GM21737 (cell line): ENCODE measurements around the gene LRMDA.

Source experiments
- ATAC-seq: cut with Tn5 transposase; IDR thresholded peaks from one replicate; pipeline ENCODE4 v1.9.1; 2021; ENCODE audit warnings: mild to moderate bottlenecking, moderate library complexity; ENCODE audit not compliant: unreplicated experiment

Gene LRMDA

DNA sequence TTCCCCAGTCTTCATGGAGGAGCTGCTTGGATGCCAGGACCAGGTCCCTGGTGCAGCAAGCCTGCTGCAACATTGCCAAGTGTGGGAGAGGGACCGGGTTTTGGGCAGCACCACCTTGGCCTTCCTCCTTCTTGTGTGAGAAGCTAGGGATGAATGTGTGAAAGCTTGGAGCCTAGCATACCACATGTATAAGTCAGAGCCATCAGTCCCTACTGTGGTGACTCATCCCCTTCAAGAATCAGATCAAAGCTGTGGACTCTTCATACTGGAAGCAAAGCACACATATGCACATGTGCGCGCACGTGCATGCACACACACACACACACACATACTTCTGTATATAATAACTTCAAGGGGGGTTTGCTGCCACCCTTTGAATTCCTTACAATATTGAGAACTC, 527.8 kb downstream of the LRMDA start:
- ATAC-seq = no peak

DNA sequence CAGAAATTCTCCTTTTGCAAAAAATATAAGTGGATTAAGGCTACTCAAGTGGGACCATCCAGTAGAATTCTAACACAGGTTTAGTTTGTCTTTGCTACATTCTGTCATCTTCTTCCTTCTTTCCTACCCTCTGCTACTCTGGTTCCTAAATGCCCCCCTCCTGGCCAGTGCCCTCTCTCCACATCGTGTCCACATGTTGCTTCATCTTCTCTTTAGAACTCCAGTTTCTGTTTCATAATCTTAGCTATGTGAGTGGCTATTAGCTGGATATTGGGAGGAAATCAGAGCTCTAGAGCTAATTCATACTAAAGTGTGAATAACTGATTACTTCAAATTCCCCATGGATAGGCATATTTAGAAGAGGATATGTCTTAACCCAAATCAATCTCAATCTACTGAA, 528.5 kb downstream of the LRMDA start:
- no peak for ATAC-seq

DNA sequence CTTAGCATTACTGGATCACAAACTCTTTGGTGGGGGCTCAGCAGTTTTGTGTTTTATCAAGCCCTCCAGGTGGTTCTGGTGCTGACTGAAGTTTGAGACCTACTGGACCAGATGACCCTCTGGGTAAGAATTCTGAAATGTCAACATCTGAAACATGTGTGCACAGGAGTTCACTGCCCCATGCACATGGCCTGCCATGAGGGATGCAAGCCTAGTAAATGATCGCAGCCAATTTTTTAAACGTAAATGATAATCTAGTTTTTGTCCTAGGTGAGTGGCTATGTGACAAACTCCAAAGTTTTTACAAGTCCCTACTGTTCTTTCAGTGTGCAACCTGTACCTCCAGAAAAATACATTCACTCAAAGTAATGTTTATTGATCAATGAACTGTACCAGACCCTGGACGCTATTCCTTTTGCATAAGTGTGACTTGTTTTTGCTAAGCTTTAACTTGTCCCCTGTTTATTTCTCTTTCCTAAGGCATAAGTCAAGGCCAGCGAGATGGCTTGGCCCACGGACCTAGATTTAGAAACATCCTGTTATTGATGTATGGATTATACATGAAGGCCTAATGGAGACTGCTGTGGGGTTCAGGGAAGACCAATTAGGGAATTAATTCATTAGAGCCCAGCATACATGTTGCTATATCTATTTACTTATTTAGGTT, 531.1 kb downstream of the LRMDA start:
- no peak for ATAC-seq

DNA sequence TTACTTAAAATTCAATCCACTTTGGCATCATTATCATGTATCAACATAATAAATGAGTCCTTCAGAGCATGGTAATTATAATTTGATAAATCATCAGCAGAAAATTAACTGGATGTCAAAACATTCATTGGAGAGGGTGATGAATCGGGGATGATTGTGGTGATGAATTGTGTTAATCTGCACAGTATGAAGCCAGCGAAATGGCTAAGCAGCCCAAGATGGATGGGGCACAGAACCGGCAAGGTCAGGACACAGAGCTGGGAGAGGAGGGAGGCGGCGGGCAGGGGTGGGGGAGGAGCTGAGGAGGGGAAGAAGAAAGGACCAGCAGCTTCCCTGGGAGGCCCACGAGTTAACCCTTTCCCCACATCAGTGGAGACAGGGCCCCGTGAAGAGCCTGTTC, 536.1 kb downstream of the LRMDA start:
- no peak for ATAC-seq

DNA sequence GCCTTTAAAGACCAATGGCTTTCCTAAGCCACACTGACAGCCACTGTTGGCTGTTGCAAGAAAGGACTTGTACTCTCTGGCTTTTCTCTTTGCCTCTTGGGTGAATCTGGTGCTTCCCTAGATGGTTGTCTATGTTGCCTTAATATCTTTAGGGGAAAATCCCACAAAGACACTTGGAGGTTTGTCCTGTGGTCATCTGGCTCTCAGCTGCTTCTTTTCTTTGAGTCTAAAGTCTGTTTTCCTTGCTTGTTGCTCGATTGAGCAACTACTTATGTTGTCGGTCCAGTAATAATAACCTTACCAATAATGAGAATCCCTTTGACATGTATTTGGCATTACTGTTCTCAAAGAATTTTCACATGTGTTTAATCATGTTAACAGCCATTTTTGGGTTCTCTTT, 537.6 kb downstream of the LRMDA start:
- ATAC-seq = no peak

DNA sequence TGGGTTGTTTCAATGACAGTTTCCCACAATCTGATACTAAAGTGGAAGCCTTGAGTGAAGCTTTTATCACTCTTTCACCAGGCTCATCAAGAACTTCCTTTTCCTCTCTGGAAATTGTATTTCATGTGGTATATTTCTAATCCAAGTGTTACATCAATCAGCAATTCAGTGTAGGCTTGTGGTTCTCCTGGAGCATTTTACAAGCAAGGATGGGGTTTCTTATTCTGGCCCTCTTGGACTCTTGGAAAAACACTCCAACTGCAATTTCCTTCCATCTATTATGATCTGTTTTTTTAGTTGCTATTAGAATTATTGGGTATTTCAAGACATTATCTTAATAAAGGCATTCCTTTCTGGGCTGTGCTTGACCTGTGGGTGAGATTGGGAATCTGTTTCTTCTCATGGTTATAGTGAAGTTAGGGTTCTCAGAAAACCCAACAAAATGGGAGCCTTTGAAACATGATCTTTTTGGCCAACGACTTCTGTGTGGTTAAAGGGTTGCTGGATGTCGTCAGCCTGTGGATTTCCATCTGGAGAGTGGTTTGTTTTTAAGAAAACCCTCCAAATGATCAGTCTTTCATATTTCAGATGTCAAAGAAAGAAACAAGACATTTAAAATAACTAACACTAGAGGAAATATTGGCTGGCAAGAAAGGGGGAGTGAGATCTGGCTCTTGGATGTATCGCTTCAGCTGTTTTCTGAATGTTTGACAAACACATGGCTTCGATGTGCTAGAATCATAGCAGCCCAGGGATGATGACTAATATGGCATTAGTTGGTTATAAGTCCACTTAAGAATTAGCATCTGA, 540.2 kb downstream of the LRMDA start:
- no peak for ATAC-seq

DNA sequence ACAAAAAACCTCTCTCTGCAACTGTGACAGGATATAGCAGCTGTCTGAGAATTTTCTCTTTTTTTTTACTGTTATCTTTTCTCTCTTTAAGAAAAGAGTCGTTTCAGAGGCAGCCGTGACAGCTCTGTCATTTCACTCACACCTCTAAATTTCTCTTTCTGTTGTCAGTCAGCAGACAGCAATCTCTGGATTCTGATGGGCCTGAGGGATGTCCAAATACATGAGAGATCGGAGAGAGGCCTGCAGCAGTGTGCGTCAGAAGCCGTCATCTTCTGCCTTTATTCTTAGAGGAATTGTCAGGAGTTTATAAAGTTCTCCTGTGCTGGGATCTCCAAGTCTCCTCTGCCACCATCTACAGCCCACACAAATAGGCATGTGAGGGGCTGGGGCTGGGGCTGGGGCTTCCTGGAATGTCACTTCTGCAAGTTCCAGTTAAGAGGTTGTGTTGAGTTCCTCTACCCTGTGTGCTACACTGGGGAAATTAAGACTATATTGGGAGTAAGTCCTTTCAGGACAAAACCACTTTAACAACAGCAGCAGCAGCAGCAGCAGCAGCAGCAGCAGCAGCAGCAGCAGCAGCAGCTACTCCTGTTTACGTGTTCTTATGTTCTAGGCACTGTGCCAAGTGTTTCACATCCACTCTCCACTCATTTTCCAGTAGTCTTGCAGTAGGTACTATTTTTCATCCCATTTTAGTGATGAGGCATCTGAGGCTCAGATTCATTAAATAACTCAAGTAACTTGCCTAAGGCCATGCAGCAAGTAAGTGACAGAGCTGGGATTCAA, 541.3 kb downstream of the LRMDA start:
- no peak for ATAC-seq

DNA sequence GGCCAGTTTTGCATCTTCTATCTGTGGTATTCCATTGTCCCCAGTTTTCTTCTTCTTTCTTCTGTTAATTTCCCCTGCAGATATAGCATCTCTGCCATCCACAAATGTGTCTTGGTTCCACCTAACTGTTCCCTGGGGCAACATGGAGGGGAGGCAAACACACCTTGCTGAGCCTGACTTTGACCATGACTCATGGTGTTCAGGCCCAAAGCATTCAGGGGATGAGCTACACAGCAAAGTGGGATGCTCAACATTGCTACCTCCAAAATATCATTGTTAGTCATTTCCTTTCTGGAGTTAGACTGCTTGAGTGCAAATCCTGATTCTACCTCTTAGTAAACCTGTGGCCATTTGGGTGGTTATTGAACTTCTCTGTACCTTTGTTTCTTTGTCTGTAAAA, 542.7 kb downstream of the LRMDA start:
- no peak for ATAC-seq

DNA sequence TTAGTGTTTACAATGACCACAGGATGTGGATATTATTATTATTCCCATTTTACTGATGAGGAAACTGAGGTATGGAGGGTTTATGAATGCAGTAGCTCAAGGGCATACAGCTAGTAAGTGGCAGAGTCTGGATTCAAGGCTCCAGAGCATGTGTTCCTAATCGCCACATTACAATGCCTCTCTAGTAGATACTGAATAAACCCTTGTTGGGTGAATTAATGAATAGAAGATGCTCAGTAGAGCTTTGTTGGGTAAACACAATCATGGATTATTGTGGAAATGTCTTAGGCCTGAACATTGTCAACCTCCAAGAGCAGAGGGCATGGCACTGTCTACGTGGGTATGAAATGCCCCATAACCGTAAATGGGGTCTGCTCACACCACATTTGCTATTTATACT, 545.3 kb downstream of the LRMDA start:
- ATAC-seq = no peak

DNA sequence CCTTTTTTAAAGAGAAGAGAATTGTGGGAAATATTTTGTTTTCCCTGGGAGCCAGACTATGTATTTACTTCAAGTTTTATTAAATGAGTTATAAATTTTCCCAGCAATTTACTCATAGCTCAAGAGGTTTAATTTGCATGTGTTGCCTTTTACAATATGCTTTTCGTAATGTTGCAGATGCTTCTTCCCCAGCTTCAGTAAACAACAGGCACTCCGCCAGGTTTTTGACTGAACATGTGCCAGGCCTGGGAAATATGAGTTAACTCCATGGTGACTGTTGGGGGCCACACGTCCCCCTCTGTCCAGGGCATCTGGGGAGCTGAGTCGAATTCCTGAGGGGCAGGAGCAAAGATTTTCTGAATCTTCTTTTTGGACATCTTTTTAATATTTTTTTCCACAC, 545.7 kb downstream of the LRMDA start:
- no peak for ATAC-seq

DNA sequence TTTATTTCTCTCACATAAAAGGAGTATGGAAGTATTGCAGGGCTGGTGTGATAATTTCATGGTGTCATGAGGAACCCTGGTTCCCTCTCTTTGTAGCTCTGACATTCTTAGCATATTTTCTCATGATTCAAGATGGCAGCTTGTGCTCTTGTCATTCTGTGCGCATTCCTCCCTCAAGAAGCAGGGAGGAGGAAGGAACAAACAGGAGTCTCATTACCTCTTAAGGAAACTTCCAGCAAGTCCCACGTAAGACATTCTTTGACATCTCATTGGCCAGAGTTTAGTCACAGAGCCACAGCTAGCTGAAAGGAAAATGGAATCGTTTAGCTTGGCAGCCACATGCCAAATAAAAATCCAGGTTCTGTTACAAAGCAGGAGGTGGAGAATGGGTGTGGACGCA, 546.8 kb downstream of the LRMDA start:
- ATAC-seq = no peak

DNA sequence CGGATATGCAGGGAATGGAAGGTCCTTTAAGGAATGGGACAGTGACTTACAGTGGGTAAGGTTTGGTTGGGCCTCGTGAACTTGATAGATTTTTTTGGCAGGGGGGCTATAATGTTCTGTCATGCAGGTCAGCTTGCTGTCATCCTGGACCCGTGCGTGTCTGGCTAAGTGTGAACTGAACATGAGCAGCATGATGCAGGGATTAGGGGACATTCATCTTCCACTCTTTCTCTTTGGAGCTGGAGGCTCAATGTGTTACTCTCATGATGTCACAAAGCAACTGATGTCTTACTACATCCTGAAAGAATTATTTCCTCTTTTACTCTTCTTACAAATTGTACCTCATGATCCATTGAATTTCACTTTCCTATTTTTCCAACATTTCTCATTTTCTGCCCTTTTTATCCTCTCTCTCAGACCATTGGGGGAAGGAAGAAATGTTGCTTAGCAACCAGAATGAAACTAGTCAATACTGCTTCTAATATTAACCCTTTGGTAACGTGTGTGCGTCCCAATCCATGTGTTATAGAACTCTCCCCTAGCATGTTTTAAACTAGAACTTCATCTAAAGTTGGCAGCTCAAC, 549.1 kb downstream of the LRMDA start:
- ATAC-seq = no peak

DNA sequence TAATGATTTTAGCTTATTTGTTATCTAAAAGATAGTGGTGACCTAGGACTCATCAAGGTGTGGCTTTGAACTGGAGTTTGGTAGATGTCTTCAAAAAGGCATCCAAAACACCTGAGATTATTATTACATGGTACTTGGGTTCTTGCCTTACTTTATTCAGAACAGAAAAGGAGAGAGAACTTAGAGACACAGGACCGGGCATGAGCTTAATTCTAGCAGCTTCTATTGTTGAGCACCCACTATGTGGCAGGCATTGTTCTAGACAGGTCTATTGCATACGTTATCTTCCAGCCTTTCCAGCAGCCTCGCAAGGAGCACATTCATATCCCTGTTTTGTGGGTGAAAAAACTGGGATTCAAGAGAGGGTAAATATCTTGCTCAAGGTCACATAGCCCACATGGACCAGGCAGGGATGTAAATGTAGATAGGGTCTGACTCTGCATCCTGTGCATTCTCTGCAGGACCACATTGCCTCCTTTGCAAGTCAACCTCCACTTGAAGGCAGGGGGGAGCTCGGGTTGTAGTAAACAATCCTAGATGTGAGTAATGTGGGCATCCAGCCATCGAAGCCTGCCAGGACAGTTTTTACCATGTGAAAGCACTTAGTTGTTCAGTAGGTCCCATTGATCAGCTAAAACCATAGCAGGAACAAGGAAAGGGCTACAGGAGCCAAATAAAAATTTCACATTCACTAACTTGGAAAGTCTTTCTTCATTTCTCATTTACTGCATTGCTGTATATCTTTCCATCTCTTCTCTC, 551.4 kb downstream of the LRMDA start:
- ATAC-seq = no peak

DNA sequence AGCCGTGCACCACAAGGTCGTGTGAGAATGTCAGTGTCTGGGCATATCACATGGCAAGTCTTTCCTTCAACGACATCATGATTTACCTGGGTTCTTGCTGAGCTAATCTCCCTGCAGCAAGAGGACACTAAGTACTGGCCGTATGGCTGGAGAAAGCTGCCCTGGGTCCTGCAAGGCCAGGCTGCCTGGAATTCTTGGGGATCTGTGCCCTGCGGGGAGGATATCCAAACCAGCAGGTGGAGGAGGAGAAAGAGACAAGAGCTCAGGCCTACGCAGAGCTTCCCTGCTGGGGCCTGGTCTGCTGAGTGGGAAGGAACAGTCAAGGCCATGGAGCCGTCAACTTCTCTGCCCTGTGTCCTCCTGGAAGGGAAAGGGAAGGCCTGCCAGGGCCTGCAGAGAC, 552.6 kb downstream of the LRMDA start:
- ATAC-seq = no peak

DNA sequence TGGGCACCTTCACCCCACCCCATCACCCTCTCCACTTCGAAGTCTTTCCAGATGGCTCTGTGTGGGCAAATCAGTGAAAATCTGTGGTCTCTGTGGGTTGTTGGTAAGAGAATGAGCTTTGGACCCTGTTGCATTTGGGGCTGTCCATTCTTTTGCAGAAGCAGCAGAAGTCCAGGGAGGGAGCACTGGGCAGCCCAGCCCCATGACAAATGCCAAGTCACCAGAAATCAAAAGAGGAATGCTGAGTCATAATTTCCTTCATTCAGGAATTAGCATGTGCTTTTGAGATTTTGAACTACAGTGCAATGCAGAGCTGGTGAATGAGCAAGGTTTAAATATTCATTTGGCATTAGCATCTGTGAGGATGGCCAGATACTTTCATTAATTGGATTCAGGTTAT, 556.2 kb downstream of the LRMDA start:
- ATAC-seq = no peak

DNA sequence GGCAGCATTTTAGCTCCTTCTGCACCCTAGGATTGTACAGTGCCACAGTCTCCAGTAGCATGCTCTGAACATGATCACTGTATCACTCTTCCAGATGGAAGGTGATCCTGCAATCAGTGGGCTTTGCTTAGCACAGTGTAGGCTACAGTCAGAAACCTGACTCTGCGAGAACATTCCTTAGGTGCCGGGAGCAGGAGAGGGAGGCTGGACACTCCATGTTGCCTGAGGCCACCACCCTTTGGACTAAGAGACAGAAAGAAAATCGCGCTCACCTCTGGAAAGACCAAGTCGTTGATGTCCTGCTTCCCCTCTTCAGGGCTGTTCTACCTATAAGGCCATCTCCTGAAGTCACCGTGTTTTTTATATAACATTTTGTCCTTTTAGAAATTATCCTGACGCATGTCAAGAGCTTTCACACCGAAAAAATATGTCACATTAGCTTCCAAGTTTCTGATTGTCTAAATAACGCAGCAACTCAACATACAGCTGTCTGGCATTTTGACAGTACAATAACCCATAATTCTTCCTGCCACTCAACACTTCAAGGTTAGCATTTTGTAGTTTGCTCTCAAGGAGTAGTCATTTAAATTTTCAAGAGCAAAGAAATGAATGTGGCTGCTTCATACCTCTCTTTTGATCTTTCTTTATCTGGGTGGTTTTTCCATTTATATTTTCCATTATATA, 563.1 kb downstream of the LRMDA start:
- no peak for ATAC-seq

DNA sequence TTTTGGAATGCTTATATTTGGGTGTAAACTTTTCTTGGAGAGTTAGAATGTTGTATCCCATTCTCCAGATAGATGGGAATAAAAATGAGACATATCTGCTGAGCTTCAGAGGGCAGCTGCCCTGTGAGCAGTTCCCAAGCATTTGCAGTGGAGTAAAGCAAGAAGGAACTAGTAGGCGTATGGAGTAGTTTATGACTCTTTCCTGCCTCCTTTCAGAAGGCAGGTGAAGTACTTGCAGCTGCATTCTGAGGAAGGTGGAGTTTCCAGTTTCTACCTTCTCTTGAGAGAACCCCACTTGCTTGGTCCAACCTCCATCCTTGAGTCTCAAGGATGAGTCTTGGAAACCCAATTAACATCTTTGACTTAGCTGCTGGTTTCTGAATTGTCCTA, 563.6 kb downstream of the LRMDA start:
- no peak for ATAC-seq

DNA sequence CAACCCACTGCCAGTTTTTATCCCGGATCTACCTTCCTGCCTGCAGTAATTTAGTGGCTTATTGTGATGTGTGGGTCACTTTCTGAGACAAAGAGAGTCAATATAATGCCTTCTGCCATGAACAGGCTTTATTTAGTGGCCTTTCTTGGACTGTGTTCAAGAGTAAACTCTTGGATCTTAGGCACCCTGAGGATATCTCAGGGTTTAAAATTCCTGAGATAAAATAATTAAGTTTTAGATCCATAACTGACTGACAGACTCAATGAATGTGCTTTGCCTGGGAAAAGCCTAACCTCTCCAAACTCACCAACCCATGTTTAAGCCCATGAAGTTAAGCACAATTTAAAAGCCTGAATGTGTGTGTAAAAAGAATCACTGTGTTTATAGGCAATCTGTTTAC, 564.3 kb downstream of the LRMDA start:
- ATAC-seq = no peak

DNA sequence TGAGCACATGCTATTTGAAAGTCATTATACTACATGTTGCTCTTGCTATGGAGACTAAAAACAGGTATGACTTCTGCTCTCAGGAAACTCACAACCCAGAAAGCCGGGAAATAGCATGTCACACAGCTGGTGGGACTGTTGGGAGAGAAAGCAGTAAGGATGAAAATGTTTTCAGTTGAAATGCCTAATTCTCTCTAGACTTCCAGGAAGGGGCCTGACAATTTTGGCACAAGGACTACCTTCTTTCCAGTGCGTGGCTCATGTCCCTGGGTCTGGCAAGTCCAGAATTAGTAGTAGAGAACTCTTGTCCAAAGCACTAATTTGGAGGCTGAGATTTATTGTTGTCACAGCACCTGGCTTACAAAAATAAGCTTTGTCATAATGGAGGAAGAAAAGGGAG, 567.6 kb downstream of the LRMDA start:
- no peak for ATAC-seq

DNA sequence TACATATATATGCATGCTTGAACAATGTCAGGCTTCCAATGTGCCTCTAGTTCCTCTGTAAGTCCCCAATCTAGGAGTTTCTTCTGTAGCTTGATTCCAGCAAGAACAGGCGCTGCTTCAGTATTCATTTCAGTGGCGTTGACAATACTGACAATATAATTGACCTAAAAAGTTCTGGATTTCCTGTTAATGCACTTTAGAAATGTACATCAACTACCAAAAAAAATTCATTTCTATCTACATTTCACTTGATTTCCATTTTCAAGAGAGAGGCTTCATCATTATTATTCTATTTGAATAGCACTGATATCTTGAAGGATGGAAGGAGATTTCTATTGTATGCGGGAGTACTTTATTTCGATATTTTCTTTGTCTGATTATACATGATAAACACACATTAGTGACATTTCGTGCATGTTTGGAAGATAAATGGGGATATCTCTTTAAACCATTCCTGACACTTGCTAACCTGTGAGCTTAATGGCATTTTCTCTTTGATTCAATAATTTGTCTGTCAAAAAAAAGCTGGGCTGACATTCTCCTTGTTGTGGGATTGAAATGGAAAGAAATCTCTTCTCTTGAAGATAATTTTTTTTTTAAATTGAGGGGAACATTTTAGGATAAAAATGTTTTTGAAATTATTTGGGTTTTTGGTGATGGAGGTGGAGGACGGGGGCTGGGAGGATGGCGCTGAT, 568.2 kb downstream of the LRMDA start:
- no peak for ATAC-seq
